LoVo (cell line): ENCODE measurements around the gene HHAT.

Source experiments
- DNase-seq: peaks from one replicate; pipeline ENCODE4 v3.0.0-alpha.2; 2016; ENCODE audit warnings: low spot score

The HHAT gene

GRCh38 chr1:210487021-210487420 is 158.3 kb downstream of the HHAT start:
- no peak for DNase-seq

- no peak for DNase-seq
These were observed 160.8 kb downstream of the HHAT start for GRCh38 chr1:210489491-210489890.

- no peak for DNase-seq
These were observed 162.1 kb downstream of the HHAT start for GRCh38 chr1:210490781-210491180.

GRCh38 chr1:210496063-210496462 is 167.4 kb downstream of the HHAT start:
- DNase-seq, result no peak

- no peak for DNase-seq
These were observed 171.3 kb downstream of the HHAT start for GRCh38 chr1:210499956-210500355.

GRCh38 chr1:210500831-210501230 is 172.1 kb downstream of the HHAT start:
- no peak for DNase-seq

GRCh38 chr1:210504286-210504685 is 175.6 kb downstream of the HHAT start:
- DNase-seq, result no peak

GRCh38 chr1:210505601-210506496 is 177.1 kb downstream of the HHAT start:
- no peak for DNase-seq

- no peak for DNase-seq
These were observed 178.0 kb downstream of the HHAT start for GRCh38 chr1:210506689-210507088.

GRCh38 chr1:210516092-210516656 is 187.5 kb downstream of the HHAT start:
- DNase-seq, result no peak

GRCh38 chr1:210516697-210517459 is 188.2 kb downstream of the HHAT start:
- DNase-seq, result no peak

GRCh38 chr1:210523830-210524229 is 195.1 kb downstream of the HHAT start:
- DNase-seq, result no peak

GRCh38 chr1:210525716-210526454 is 197.2 kb downstream of the HHAT start:
- no peak for DNase-seq

- DNase-seq, result no peak
These were observed 198.4 kb downstream of the HHAT start for GRCh38 chr1:210527091-210527490.

- DNase-seq, result no peak
These were observed 202.9 kb downstream of the HHAT start for GRCh38 chr1:210531475-210532222.

GRCh38 chr1:210532223-210532598 is 203.5 kb downstream of the HHAT start:
- no peak for DNase-seq

- no peak for DNase-seq
These were observed 207.1 kb downstream of the HHAT start for GRCh38 chr1:210535761-210536160.

- DNase-seq, result no peak
These were observed 207.7 kb downstream of the HHAT start for GRCh38 chr1:210536254-210536961.

- no peak for DNase-seq
These were observed 211.6 kb downstream of the HHAT start for GRCh38 chr1:210540288-210540687.

GRCh38 chr1:210541680-210542358 is 213.1 kb downstream of the HHAT start:
- no peak for DNase-seq
